Measurements from ENCODE around the gene DENND1C. TPM values are rescaled to one million over a fixed set of nuclear protein-coding genes. Genes with fewer than 3 reads are reported as not detected.

Gene DENND1C
- total RNA-seq, 2 experiments from 2014 or later: 126 to 130 TPM

DNA sequence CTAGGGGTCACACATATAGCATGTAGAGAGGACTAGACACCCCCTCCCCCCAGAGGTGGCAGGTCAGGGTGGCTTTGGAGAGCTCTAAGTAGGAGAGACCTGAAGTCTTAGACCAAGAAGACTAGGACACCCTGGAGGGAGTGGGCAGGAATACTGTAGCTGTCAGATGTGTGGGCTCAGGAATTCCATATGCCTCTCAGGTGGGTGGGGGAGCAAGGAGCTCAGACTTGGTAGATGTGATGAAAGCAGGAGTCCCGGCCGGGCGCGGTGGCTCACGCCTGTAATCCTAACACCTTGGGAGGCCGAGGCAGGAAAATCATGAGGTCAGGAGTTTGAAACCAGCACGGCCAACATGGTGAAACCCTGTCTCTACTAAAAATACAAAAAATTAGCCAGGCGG lies 15.9 kb downstream of the DENND1C start:
- no peak for DNase-seq
- no peaks in the 10 kb centered on the region for H3K27me3 Mint-ChIP-seq
- no peak overlapping the region for H3K27ac Mint-ChIP-seq
- H3K4me1 Mint-ChIP-seq: no peaks in the 10 kb centered on the region
- peaks cover 9% of the 10 kb centered on the region for H3K36me3 Mint-ChIP-seq
- no peak overlapping the region for H3K4me3 Mint-ChIP-seq
- ATAC-seq (ENCODE audit: low read depth): no peak
- POLR2A ChIA-PET: interaction anchor here (0.6 to 1.2 kb wide), 2 partner anchors 15 to 524 kb away, joined by 4 to 5 read pairs; partner anchors contain the start of gene DENND1C
- H3K9me3 Mint-ChIP-seq: no peaks in the 10 kb centered on the region

GRCh38 chr19:6465006-6465405 lies 16.6 kb downstream of the DENND1C start:
- DNase-seq: no peak
- Mint-ChIP-seq H3K27ac (no peak overlapping the region), H3K9me3 (no peaks in the 10 kb centered on the region), H3K4me1 (peaks cover 2% of the 10 kb centered on the region), H3K4me3 (peak overlapping the region; percentile 18), H3K27me3 (no peaks in the 10 kb centered on the region), H3K36me3 (peaks cover 5% of the 10 kb centered on the region)
- POLR2A ChIA-PET: interaction anchor here (0.6 to 1.2 kb wide), 2 partner anchors 16 to 525 kb away, joined by 4 to 5 read pairs; partner anchors contain the start of gene DENND1C
- no peak for ATAC-seq (ENCODE audit: low read depth)

DNA sequence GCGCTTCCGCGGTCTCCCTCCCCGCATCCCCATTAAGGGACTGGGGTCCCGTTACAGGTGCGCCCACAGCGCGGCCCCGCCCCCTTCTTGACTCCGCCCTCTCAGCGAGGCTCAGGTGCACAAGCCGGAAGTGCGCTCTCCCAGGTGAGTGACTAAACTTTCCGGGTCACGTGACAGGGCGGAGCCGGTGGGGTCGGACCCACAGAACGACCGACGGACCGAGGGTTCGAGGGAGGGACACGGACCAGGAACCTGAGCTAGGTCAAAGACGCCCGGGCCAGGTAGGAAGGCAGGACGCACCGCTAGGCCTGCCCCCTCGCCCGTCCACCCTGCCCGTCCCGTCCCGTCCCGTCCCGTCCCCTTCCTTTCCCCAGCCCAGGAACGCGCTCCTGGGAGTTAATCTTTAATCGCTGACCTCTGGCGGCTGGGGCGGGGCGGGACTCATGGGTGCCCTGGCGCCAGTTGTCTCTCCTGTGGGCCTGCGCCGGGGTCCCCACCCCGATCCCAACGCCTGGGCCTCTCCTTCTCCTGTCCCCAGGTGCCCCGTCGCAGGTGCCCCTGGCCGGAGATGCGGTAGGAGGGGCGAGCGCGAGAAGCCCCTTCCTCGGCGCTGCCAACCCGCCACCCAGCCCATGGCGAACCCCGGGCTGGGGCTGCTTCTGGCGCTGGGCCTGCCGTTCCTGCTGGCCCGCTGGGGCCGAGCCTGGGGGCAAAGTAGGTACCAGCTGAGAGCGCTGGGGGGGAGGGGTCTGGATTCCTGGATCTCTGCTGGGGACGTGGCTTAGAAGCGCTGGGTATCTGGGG lies 17.3 kb downstream of the DENND1C start, which contains the start of gene CRB3:
CRB3 (plus strand) TSS at position 202 of the 804 bp plus-strand sequence; CDS start at position 633, 431 bp downstream.
- no peak for ATAC-seq (ENCODE audit: low read depth)
- H3K36me3 Mint-ChIP-seq: peaks cover 5% of the 10 kb centered on the region
- H3K27ac Mint-ChIP-seq: no peak within 1 kb of the TSS
- H3K4me3 Mint-ChIP-seq: peak within 1 kb of the TSS; percentile 50
- DNase-seq: peak; percentile 51
- POLR2A ChIA-PET: interaction anchor here (1.4 kb wide), 1 partner anchor 17 kb away, joined by 6 read pairs; the partner anchor contains the start of gene DENND1C
- H3K9me3 Mint-ChIP-seq: no peaks in the 10 kb centered on the region
- peaks cover 3% of the 10 kb centered on the region for H3K4me1 Mint-ChIP-seq
- H3K27me3 Mint-ChIP-seq: no peaks in the 10 kb centered on the region

DNA sequence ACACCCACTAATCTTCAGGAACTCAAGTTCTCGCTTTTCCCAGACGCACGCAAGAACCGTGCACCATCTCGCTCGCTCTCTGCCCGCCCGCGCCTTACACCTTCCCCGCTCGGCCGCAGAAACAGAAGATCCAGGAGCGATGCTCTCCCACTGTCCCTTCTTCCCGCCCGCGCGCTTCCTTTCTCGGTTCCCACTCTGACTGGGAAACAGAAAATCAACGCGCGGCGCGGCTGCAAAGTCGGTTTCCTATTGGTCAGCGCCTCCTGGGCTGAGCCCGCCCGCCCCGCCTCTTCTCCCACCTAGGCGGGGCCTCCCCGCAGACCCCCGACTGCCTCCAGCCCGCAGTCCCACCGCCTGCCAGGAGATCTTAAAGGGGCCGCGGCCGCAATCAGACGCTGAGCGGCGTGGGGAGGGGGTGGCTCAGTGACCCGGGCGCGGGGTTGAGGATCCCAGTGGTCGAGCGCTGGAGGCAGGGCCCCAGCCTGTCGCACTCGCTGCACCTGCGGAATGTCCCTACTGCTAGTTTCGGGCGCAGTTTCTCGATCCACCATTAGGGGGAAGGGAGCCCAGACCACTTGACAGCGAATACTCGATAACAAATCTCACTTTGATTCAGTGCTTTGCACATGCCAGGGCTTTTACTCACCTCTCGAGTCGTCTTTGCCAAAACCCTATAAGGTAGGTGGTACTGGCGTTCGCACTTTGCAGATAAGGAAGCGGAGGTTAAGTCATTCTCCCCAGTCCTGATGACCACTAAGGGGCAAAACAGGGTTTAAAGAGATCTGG lies 21.3 kb downstream of the DENND1C start:
- Mint-ChIP-seq H3K36me3 (peaks cover 18% of the 10 kb centered on the region), H3K27ac (peak overlapping the region; percentile 83), H3K27me3 (no peaks in the 10 kb centered on the region), H3K4me3 (peak overlapping the region; percentile 87), H3K9me3 (peaks cover 3% of the 10 kb centered on the region), H3K4me1 (peaks cover 14% of the 10 kb centered on the region)
- DNase-seq (peak; percentile 96), ATAC-seq (ENCODE audit: low read depth) (peak; percentile 82)
- POLR2A ChIA-PET: interaction anchor here (0.8 to 1.3 kb wide), 7 partner anchors 16 to 313 kb away, joined by 3 to 8 read pairs (median 3); partner anchors contain the start of genes DENND1C and KHSRP

DNA sequence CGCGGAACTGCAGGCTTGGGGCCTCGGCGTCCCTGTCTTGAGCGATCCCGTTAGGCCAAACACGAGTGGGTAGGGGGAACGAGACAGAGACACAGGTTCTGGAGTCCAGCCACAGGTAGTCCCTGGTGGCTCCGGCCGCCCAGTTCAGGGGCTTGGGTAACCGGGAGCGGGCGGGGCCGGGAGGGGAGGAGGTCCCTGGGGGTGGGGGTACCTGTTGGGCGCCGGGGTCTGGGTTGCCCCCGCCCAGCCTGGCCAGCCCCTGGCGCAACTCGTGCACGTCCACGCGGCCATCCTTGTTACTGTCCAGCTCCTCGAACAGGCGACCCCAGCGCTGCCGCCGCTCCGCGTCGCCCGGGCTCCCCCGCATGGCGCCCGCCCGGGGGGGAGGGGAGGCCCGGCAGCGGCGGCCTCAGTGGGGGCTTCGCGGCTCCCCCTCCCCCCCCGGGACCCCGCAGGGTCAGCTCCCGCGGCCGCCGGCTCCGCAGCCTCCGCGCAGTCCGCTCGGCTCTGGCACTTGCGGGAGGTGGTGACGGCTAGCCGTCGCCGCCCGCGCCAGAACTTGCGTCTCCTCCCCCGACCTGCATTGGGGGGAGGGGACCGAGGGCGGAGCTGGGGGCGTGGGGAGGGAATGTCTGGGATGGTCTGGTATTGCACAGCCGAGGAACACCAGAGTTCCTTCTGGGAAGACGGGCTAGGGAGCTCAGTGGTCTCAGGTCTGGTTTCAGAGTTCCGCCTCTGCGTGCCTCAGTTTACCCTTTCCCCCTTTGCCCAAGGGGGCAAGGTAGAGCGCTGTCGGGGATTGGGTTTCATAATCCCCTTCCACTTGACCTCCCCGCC lies 22.1 kb downstream of the DENND1C start, which contains the start of gene SLC25A23:
SLC25A23 (minus strand) TSS at position 531 of the 837 bp plus-strand sequence; CDS start at position 367, 164 bp downstream.
- Mint-ChIP-seq H3K36me3 (peaks cover 26% of the 10 kb centered on the region), H3K27ac (peak within 1 kb of the TSS; percentile 88), H3K4me1 (peaks cover 14% of the 10 kb centered on the region)

GRCh38 chr19:6458695-6459261 lies 22.8 kb downstream of the DENND1C start:
- peaks cover 14% of the 10 kb centered on the region for H3K4me1 Mint-ChIP-seq
- POLR2A ChIA-PET: interaction anchor here (0.6 to 1.3 kb wide), 6 partner anchors 10 to 314 kb away, joined by 3 to 8 read pairs (median 3); partner anchors contain the start of genes DENND1C and KHSRP
- peak overlapping the region; percentile 89 for H3K4me3 Mint-ChIP-seq
- ATAC-seq (ENCODE audit: low read depth) (no peak), DNase-seq (no peak)
- peaks cover 33% of the 10 kb centered on the region for H3K36me3 Mint-ChIP-seq
- H3K27ac Mint-ChIP-seq: peak overlapping the region; percentile 88
- H3K27me3 Mint-ChIP-seq: no peaks in the 10 kb centered on the region
- H3K9me3 Mint-ChIP-seq: peaks cover 11% of the 10 kb centered on the region

More for the DNA sequence above, 22.1 kb downstream of the DENND1C start, which contains the start of gene SLC25A23:
- Mint-ChIP-seq H3K4me3 (peak within 1 kb of the TSS; percentile 89), H3K27me3 (no peaks in the 10 kb centered on the region), H3K9me3 (peaks cover 8% of the 10 kb centered on the region)
- DNase-seq (peak; percentile 80), ATAC-seq (ENCODE audit: low read depth) (peak; percentile 25)
- POLR2A ChIA-PET: interaction anchor here (0.8 to 1.3 kb wide), 7 partner anchors 17 to 314 kb away, joined by 3 to 8 read pairs (median 3); partner anchors contain the start of genes DENND1C and KHSRP

- DNase-seq: no peak
- H3K36me3 Mint-ChIP-seq: peaks cover 40% of the 10 kb centered on the region
- H3K4me3 Mint-ChIP-seq: peak overlapping the region; percentile 89
- H3K4me1 Mint-ChIP-seq: peaks cover 14% of the 10 kb centered on the region
- H3K9me3 Mint-ChIP-seq: peaks cover 13% of the 10 kb centered on the region
- POLR2A ChIA-PET: interaction anchor here (0.6 to 0.9 kb wide), 2 partner anchors 11 to 24 kb away, joined by 3 read pairs; partner anchors contain the start of gene DENND1C
- no peak for ATAC-seq (ENCODE audit: low read depth)
- peak overlapping the region; percentile 88 for H3K27ac Mint-ChIP-seq
- H3K27me3 Mint-ChIP-seq: no peaks in the 10 kb centered on the region
Measured at GRCh38 chr19:6457958-6458694, 23.5 kb downstream of the DENND1C start.

GRCh38 chr19:6455924-6456323 lies 25.7 kb downstream of the DENND1C start:
- peaks cover 57% of the 10 kb centered on the region for H3K36me3 Mint-ChIP-seq
- ATAC-seq (ENCODE audit: low read depth) (no peak), DNase-seq (no peak)
- POLR2A ChIA-PET: interaction anchor here (0.8 kb wide), 1 partner anchor 97 kb away, joined by 4 read pairs; no protein-coding TSS in a partner anchor
- H3K4me3 Mint-ChIP-seq: no peak overlapping the region
- peaks cover 14% of the 10 kb centered on the region for H3K4me1 Mint-ChIP-seq
- no peaks in the 10 kb centered on the region for H3K27me3 Mint-ChIP-seq
- no peak overlapping the region for H3K27ac Mint-ChIP-seq
- peaks cover 15% of the 10 kb centered on the region for H3K9me3 Mint-ChIP-seq

DNA sequence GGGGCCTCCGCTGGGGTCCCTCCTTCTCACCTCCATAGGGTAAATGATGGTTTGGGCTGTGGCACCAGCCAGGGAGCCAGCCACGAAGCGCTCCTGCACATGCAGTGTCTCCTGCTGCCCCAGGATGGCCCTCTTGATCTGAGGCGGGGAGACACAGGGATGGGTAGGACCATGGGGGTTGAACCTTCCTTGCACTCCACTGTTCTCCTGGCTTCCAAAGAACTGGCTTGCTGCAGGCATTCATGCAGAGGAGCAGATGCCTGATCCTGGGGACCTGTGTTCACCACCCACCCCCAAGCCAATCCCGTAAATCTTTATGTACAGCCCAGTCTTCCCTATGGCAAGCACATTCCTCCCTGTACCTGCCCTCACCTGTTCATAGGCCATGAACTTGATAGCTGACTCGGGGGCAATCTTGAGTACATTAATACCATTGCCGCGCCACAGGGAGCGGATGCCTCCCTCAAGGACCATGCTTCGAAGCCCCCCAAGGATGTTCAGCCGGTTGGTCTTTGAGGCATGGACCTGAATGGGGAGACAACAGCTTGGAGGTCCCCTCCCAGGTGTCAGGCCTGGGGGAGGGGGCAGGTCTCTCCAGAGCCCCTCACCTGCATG lies 27.5 kb downstream of the DENND1C start:
- no peak for DNase-seq
- peaks cover 61% of the 10 kb centered on the region for H3K36me3 Mint-ChIP-seq
- H3K27ac Mint-ChIP-seq: no peak overlapping the region
- no peak for ATAC-seq (ENCODE audit: low read depth)
- POLR2A ChIA-PET: interaction anchor here (0.6 kb wide), 2 partner anchors 153 to 367 kb away, joined by 3 read pairs; no protein-coding TSS in a partner anchor
- no peaks in the 10 kb centered on the region for H3K27me3 Mint-ChIP-seq
- H3K4me3 Mint-ChIP-seq: no peak overlapping the region
- H3K9me3 Mint-ChIP-seq: peaks cover 18% of the 10 kb centered on the region
- H3K4me1 Mint-ChIP-seq: peaks cover 12% of the 10 kb centered on the region

DNA sequence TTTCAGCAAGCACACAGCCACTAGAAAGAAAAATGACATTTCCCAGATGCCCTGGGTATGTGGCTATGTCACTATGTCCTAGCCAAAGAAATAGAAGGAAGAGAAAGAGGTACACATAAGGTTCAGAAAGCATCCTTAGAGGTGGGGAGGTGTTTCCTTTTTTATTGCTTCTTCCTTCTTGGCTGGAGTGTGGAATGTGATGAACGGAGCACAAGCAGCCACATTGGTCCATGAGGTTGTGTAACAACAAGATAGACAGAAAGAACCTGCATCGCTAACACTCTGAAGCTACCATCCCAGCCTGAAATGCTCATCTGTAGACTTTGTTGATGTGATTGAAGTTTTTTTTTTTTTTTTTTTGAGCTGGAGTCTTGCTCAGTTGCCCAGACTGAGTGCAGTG lies 28.7 kb downstream of the DENND1C start:
- Mint-ChIP-seq H3K36me3 (peaks cover 61% of the 10 kb centered on the region), H3K27me3 (no peaks in the 10 kb centered on the region), H3K27ac (no peak overlapping the region), H3K4me3 (no peak overlapping the region), H3K9me3 (peaks cover 18% of the 10 kb centered on the region), H3K4me1 (peaks cover 2% of the 10 kb centered on the region)
- no peak for ATAC-seq (ENCODE audit: low read depth)
- no peak for DNase-seq
- POLR2A ChIA-PET: interaction anchor here (0.6 kb wide), 1 partner anchor 95 kb away, joined by 3 read pairs; no protein-coding TSS in a partner anchor

DNA sequence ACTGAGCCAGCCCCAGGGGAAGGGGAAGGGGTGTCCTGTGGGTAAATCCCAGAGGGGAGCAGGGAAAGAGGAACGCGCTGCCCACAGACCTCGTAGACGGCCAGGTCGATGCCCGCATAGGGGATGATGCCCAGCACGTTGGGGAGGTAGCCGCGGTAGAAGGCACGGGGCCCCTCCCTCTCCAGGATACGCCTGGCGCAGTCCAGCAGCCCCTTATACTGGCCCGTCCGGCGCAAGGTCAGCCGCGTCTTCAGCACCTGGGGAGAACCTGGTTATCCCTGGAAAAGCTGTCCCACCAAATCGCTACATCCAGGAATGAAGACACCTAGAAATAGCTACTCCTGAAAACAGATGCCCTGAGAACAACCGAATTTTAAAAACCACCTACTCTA lies 29.4 kb downstream of the DENND1C start:
- POLR2A ChIA-PET: interaction anchor here (0.7 kb wide), 1 partner anchor 640 kb away, joined by 3 read pairs; no protein-coding TSS in a partner anchor
- no peak overlapping the region for H3K27ac Mint-ChIP-seq

More for the DNA sequence above, 29.4 kb downstream of the DENND1C start:
- Mint-ChIP-seq H3K4me1 (peaks cover 2% of the 10 kb centered on the region), H3K27me3 (no peaks in the 10 kb centered on the region), H3K36me3 (peaks cover 58% of the 10 kb centered on the region), H3K9me3 (peaks cover 18% of the 10 kb centered on the region), H3K4me3 (no peak overlapping the region)
- no peak for ATAC-seq (ENCODE audit: low read depth)
- no peak for DNase-seq

Data from activated naive CD8-positive, alpha-beta T cell treated with anti-CD3 and anti-CD28 coated beads, Interleukin-2, amount 10 ng/mL, durations not matched to agents 7 days and 5 days (primary cell).